Measurements from ENCODE around the gene SEC63. TPM values are rescaled to one million over a fixed set of nuclear protein-coding genes. Genes with fewer than 3 reads are reported as not detected.

Gene SEC63
- total RNA-seq, 1 experiment from 2014 or later, result 86.2 TPM

DNA sequence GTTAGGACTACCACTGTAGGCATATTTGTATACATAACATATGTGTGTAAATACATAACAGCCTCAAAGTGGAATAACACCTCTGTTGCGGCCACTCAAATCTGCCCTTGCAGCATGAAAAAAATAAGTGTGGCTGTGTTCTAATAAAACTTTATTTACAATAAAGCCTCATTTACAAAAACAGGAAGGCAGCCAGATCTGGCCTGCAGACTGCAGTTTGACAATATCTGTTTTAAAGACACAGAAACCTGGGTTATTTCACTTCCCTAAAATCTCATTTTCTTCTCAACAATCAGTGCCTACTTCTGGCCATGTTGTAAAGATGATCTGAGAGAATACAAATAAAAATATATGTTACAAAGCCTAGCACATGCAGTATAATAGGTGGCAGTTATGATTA lies 80.0 kb downstream of the SEC63 start:
- Mint-ChIP-seq H3K4me3 (no peak overlapping the region), H3K9me3 (no peaks in the 10 kb centered on the region), H3K36me3 (ENCODE audit: insufficient read depth in 1 of 3, low read depth in 3 of 3) (peaks cover 27 to 63% (median 51%) of the 10 kb centered on the region in 3 experiments; a peak in 6 of 7 replicates), H3K4me1 (no peaks in the 10 kb centered on the region), H3K27ac (no peak overlapping the region), H3K27me3 (ENCODE audit: low read depth) (no peaks in the 10 kb centered on the region; the same call in 1 of the 2 replicates)
- no peak overlapping the region for H2AFZ ChIP-seq (ENCODE audit: low read length)
- H2BK20ac ChIP-seq (ENCODE audit: low read depth, low read length, poor library complexity, severe bottlenecking), result no peak overlapping the region
- H2BK5ac ChIP-seq (ENCODE audit: insufficient read length, low read length), result no peak overlapping the region
- H3K27me3 ChIP-seq (ENCODE audit: insufficient read depth, low read length), result no peaks in the 10 kb centered on the region
- no peak overlapping the region for H3K56ac ChIP-seq (ENCODE audit: insufficient read length, low read depth, low read length)
- H3K4me2 ChIP-seq (ENCODE audit: insufficient read depth, insufficient read length, low read length), result no peak overlapping the region
- no peaks in the 10 kb centered on the region for H3K23me2 ChIP-seq (ENCODE audit: insufficient read length, low read depth, low read length, poor library complexity, severe bottlenecking)
- no peaks in the 10 kb centered on the region for H3K79me1 ChIP-seq (ENCODE audit: insufficient read depth, low read depth, low read length, poor library complexity, severe bottlenecking)
- no peak overlapping the region for H3K27ac ChIP-seq (ENCODE audit: insufficient read length, low read depth, low read length)
- no peaks in the 10 kb centered on the region for H3K79me2 ChIP-seq (ENCODE audit: insufficient read depth, low read length)
- H3K23ac ChIP-seq (ENCODE audit: insufficient read length, low read depth, low read length), result no peak overlapping the region
- no peak overlapping the region for H2BK12ac ChIP-seq (ENCODE audit: insufficient read length, low read depth, low read length)
- H3K9me3 ChIP-seq (ENCODE audit: control insufficient read depth, low read depth, low read length), result no peaks in the 10 kb centered on the region
- TF ChIP-seq, protein P1, sequence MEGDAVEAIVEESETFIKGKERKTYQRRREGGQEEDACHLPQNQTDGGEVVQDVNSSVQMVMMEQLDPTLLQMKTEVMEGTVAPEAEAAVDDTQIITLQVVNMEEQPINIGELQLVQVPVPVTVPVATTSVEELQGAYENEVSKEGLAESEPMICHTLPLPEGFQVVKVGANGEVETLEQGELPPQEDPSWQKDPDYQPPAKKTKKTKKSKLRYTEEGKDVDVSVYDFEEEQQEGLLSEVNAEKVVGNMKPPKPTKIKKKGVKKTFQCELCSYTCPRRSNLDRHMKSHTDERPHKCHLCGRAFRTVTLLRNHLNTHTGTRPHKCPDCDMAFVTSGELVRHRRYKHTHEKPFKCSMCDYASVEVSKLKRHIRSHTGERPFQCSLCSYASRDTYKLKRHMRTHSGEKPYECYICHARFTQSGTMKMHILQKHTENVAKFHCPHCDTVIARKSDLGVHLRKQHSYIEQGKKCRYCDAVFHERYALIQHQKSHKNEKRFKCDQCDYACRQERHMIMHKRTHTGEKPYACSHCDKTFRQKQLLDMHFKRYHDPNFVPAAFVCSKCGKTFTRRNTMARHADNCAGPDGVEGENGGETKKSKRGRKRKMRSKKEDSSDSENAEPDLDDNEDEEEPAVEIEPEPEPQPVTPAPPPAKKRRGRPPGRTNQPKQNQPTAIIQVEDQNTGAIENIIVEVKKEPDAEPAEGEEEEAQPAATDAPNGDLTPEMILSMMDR (conservative IDR thresholded peaks at IDR 0.05), result no peak
- no peak overlapping the region for H4K8ac ChIP-seq (replicated peaks; ENCODE audit: insufficient read length, low read depth, low read length)
- no peak overlapping the region for H4K5ac ChIP-seq (ENCODE audit: insufficient read length, low read depth, low read length)
- no peak overlapping the region for H4K91ac ChIP-seq (ENCODE audit: insufficient read length, low read depth, low read length)
- DNase-seq, result no peak
- H2AK5ac ChIP-seq (ENCODE audit: insufficient read length, low read length), result no peak overlapping the region
- no peak overlapping the region for H3K14ac ChIP-seq (ENCODE audit: insufficient read depth, low read length)
- no peak overlapping the region for H2BK15ac ChIP-seq (ENCODE audit: low read depth, low read length)
- no peak overlapping the region for H3T11ph ChIP-seq (ENCODE audit: low read length)
- H4K20me1 ChIP-seq (ENCODE audit: control insufficient read depth, insufficient read depth, insufficient read length), result no peaks in the 10 kb centered on the region
- H3K4me1 ChIP-seq (ENCODE audit: insufficient read depth, low read length), result no peaks in the 10 kb centered on the region
- H3K9ac ChIP-seq (ENCODE audit: extremely low read depth, insufficient read length, low read length), result no peak overlapping the region
- no peak overlapping the region for H3K4ac ChIP-seq (ENCODE audit: low read depth, low read length)
- no peak overlapping the region for H3K18ac ChIP-seq (ENCODE audit: insufficient read length, low read depth, low read length)
- H2BK120ac ChIP-seq (ENCODE audit: low read depth, low read length, poor library complexity, severe bottlenecking), result no peak overlapping the region
- no CpG with 5 or more reads among the region's 1 CpG for WGBS (ENCODE audit: extremely low coverage, insufficient read length, low lambda C conversion rate)

All from H9 (cell line).